Sigmoid colon (tissue), 4 donors: ENCODE measurements around the gene RDH11.
"Not testable (repeated sequence)": the region's sequence is repeated elsewhere in the genome, so short reads cannot be mapped to it uniquely, and the experiment has no call there.

ENCODE experiments used
- CTCF ChIP-seq, 4 experiments: fragments of 450-650 bp in 3 of 4; fragments of 200-600 bp in 1 of 4; IDR thresholded peaks; one replicate each; pipeline ENCODE4 v1.5.1; 2016 to 2019; ENCODE audit warnings: antibody characterized with exemption in 4 of 4, mild to moderate bottlenecking in 3 of 4, moderate library complexity in 2 of 4
- EP300 ChIP-seq, 4 donors: sonication (generic); formaldehyde crosslinking; IDR thresholded peaks; one replicate each; pipeline ENCODE4 v1.6.1; 2017; ENCODE audit warnings: antibody characterized with exemption in 4 of 4
- POLR2A ChIP-seq, 2 donors: fragments of 450-650 bp; IDR thresholded peaks; one replicate each; pipeline ENCODE4 v1.6.1; 2016; ENCODE audit warnings: antibody characterized with exemption in 2 of 2, mild to moderate bottlenecking in 2 of 2, moderate library complexity in 2 of 2
- POLR2AphosphoS5 ChIP-seq, 4 donors: sonication (generic); formaldehyde crosslinking; IDR thresholded peaks; one replicate each; pipeline ENCODE4 v1.6.1; 2017; ENCODE audit warnings: antibody characterized with exemption in 4 of 4

GRCh38 chr14:67719385-67719784 lies 23.8 kb upstream of the RDH11 start:
- not testable (repeated sequence) for TF ChIP-seq CTCF, POLR2A, EP300, POLR2AphosphoS5 (IDR thresholded peaks at IDR 0.05)
